PC-3 (cell line): Measurements from ENCODE around the gene IGFBP6. TPM values are rescaled to one million over a fixed set of nuclear protein-coding genes. Genes with fewer than 3 reads are reported as not detected.

Experiments
- ATAC-seq: fragments of 200-7000 bp; cut with Tn5 transposase; 2 replicates; pipeline ENCODE4 v1.9.1; 2020; ENCODE audit warnings: mild to moderate bottlenecking, moderate library complexity
- BruUV-seq: library from RNA; stranded (reverse); fragments of 400-500 nt; replicated peaks from 2 replicates; lab custom pipeline; 2021; lab: Mats Ljungman, UMichigan
- CTCF ChIA-PET: fragments of 300-600 bp; sonication (Branson Sonifier 250); formaldehyde crosslinking; loops from one replicate; lab custom pipeline; 2022; ENCODE audit warnings: antibody characterized with exemption; lab: Charles Lee
- POLR2A ChIA-PET: fragments of 300-600 bp; sonication (Branson Sonifier 250); formaldehyde crosslinking; loops from one replicate; lab custom pipeline; 2022; ENCODE audit warnings: antibody characterized with exemption; ENCODE audit not compliant: unreplicated experiment; lab: Charles Lee
- DNase-seq: peaks from one replicate; pipeline ENCODE4 v3.0.0-alpha.2; 2015
- H2AFZ ChIP-seq: fragments of 300-600 bp; sonication (generic); 2 replicates; pipeline ENCODE4 v1.6.0; 2016; ENCODE audit warnings: antibody characterized with exemption, low read length
- H3F3A ChIP-seq: fragments of 300-600 bp; sonication (generic); one replicate; pipeline ENCODE4 v1.6.0; 2017; ENCODE audit warnings: antibody characterized with exemption, low read length, control low read depth, mild to moderate bottlenecking; ENCODE audit not compliant: unreplicated experiment
- H3K27ac ChIP-seq: fragments of 300-600 bp; sonication (generic); 2 replicates; pipeline ENCODE4 v1.5.1; 2016; ENCODE audit warnings: mild to moderate bottlenecking, low read length
- H3K27me3 ChIP-seq: fragments of 300-600 bp; sonication (generic); 2 replicates; pipeline ENCODE4 v1.6.1; 2016; ENCODE audit warnings: low read length, mixed read lengths
- H3K36me3 ChIP-seq: fragments of 300-600 bp; sonication (generic); 2 replicates; pipeline ENCODE4 v1.6.1; 2016; ENCODE audit warnings: low read depth, mixed run types, low read length, mixed read lengths
- H3K4me1 ChIP-seq: fragments of 300-600 bp; sonication (generic); 2 replicates; pipeline ENCODE4 v1.5.1; 2016; ENCODE audit warnings: low read length; ENCODE audit not compliant: insufficient read depth
- H3K4me2 ChIP-seq: fragments of 300-600 bp; sonication (generic); 2 replicates; pipeline ENCODE4 v1.6.0; 2016; ENCODE audit warnings: low read length
- H3K4me3 ChIP-seq: fragments of 300-600 bp; sonication (generic); 2 replicates; pipeline ENCODE4 v1.5.1; 2016; ENCODE audit warnings: mild to moderate bottlenecking, low read length, mixed read lengths
- H3K79me2 ChIP-seq: fragments of 300-600 bp; sonication (generic); 2 replicates; pipeline ENCODE4 v1.6.1; 2017; ENCODE audit warnings: low read length, mixed read lengths
- H3K9ac ChIP-seq: fragments of 300-600 bp; sonication (generic); 2 replicates; pipeline ENCODE4 v1.6.0; 2016; ENCODE audit warnings: mild to moderate bottlenecking, low read length
- H3K9me2 ChIP-seq: fragments of 300-600 bp; sonication (generic); replicated peaks from 2 replicates; pipeline ENCODE4 v1.6.1; 2016; ENCODE audit warnings: mixed run types, low read length, mixed read lengths
- H3K9me3 ChIP-seq: fragments of 300-600 bp; sonication (generic); 2 replicates; pipeline ENCODE4 v1.6.1; 2016; ENCODE audit warnings: low read length, mixed read lengths
- H4K20me1 ChIP-seq: fragments of 300-600 bp; sonication (generic); 2 replicates; pipeline ENCODE4 v1.6.1; 2016; ENCODE audit warnings: low read length, mixed read lengths
- EZH2 ChIP-seq: fragments of 300-600 bp; sonication (generic); IDR thresholded peaks from one replicate; pipeline ENCODE4 v1.6.1; 2017; ENCODE audit warnings: antibody characterized with exemption, mild to moderate bottlenecking, low read length; ENCODE audit not compliant: unreplicated experiment
- EZH2phosphoT487 ChIP-seq: fragments of 300-600 bp; sonication (generic); IDR thresholded peaks from 2 replicates; pipeline ENCODE4 v1.6.1; 2018; ENCODE audit warnings: mild to moderate bottlenecking, antibody characterized with exemption, low read length, borderline replicate concordance
- intact Hi-C: fragments of 100-400 bp; cut with micrococcal nuclease; formaldehyde crosslinking; loops from 2 replicates; pipeline ENCODE4 v1.9.0; 2023
- total RNA-seq: library from RNA; depleted of rRNA; stranded (reverse); fragments of >200 nt; gene quantifications from 2 replicates; pipeline ENCODE4 v1.2.3, GENCODE V29; 2014
- TF ChIP-seq, protein P1 (sequence below): fragments of 300-600 bp; sonication (generic); conservative IDR thresholded peaks from 2 replicates; pipeline ENCODE4 v1.5.1; 2017; ENCODE audit warnings: antibody characterized with exemption, low read depth, mild to moderate bottlenecking, low read length

IGFBP6 gene
- total RNA-seq, 1 experiment from 2014 or later = 256 TPM

DNA sequence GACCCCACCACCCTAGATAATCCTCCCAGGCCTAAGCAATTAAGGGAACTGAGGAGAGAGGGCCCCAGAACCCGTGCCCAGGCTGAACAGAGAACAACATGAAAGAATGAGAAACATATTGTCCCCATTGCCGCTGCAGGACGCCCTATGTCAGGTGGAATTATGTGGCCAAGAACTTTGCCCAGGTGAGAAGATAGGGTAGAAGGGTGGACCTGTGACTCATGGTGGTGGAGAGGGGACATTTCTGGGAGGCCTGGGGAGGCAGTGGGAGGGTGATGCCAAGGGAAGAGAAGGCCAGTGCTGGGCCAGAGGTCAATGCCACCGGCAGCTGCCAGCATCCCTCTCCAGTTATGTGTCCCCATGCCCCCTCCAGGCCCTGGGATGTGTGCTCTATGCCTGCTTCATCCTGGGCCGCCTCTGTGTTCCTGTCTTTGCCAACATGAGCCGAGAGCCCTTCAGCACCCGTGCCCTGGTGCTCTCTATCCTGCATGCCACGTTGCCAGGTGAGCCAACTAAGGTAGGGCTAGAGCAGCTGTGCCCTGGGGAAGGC is 21.4 kb downstream of the IGFBP6 start:
- Histone ChIP-seq H3K79me2 (no peaks in the 10 kb centered on the region), H3K4me2 (no peak overlapping the region), H3K9ac (no peak overlapping the region), H3F3A (no peaks in the 10 kb centered on the region), H3K27ac (no peak overlapping the region), H3K9me2 (no peaks in the 10 kb centered on the region), H3K4me3 (no peak overlapping the region), H4K20me1 (no peaks in the 10 kb centered on the region), H3K9me3 (no peaks in the 10 kb centered on the region), H2AFZ (no peak overlapping the region), H3K36me3 (no peaks in the 10 kb centered on the region), H3K27me3 (no peaks in the 10 kb centered on the region), H3K4me1 (no peaks in the 10 kb centered on the region)
- ATAC-seq (no peak), DNase-seq (no peak)
- BruUV-seq = no TSS peak
- CTCF ChIA-PET = no interaction called here
- intact Hi-C loops = no loop called here
- POLR2A ChIA-PET = no interaction called here
- TF ChIP-seq EZH2phosphoT487 (no peak), EZH2 (no peak)
- TF ChIP-seq, protein P1, sequence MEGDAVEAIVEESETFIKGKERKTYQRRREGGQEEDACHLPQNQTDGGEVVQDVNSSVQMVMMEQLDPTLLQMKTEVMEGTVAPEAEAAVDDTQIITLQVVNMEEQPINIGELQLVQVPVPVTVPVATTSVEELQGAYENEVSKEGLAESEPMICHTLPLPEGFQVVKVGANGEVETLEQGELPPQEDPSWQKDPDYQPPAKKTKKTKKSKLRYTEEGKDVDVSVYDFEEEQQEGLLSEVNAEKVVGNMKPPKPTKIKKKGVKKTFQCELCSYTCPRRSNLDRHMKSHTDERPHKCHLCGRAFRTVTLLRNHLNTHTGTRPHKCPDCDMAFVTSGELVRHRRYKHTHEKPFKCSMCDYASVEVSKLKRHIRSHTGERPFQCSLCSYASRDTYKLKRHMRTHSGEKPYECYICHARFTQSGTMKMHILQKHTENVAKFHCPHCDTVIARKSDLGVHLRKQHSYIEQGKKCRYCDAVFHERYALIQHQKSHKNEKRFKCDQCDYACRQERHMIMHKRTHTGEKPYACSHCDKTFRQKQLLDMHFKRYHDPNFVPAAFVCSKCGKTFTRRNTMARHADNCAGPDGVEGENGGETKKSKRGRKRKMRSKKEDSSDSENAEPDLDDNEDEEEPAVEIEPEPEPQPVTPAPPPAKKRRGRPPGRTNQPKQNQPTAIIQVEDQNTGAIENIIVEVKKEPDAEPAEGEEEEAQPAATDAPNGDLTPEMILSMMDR = no peak

DNA sequence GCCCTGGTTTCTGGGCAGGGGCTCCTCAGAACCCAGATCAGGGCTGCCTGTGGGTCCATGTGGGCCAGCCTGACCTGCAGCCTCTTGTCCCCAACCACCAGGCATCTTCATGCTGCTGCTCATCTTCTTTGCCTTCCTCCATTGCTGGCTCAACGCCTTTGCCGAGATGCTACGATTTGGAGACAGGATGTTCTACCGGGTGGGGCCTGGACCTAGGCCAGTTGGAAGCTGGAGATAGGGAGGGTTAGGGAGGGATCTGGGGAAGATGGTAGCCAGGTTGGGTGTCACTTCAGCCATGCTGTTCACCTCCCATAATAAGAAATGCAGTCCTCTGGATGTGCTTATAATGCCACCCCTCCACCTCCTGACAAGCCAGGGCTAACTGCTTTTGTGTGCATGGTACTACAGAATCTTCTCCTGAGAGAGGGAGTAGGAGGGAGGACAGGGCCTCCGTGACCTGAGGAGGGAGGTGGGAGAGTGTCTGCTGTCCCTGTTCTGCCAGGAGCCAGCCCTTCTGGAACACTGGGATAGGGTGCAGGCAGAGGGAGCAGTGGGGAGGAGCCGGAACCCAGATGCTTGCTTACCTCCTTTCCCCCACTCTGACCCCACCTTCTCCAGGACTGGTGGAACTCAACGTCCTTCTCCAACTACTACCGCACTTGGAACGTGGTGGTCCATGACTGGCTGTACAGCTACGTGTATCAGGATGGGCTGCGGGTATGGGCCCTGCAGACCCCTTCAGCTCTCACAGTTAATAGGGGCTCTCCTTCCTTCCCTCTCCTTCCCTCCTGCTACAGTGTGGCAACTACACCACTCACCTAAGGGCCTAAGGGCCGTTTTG is 23.4 kb downstream of the IGFBP6 start:
- intact Hi-C loops = no loop called here
- Histone ChIP-seq H2AFZ (no peak overlapping the region), H3K27ac (no peak overlapping the region), H3K9me3 (no peaks in the 10 kb centered on the region), H3K27me3 (no peaks in the 10 kb centered on the region), H3K9me2 (no peaks in the 10 kb centered on the region), H4K20me1 (no peaks in the 10 kb centered on the region), H3K4me1 (no peaks in the 10 kb centered on the region), H3K36me3 (no peaks in the 10 kb centered on the region), H3K4me2 (no peak overlapping the region), H3F3A (no peaks in the 10 kb centered on the region), H3K4me3 (no peak overlapping the region), H3K79me2 (no peaks in the 10 kb centered on the region), H3K9ac (no peak overlapping the region)
- ChIA-PET POLR2A (no interaction called here), CTCF (interaction anchor here (0.5 kb wide), 1 partner anchor 140 kb away, joined by 3 read pairs; no protein-coding TSS in a partner anchor)
- no TSS peak for BruUV-seq
- no peak for TF ChIP-seq EZH2phosphoT487
- TF ChIP-seq, protein P1 = no peak
- no peak for TF ChIP-seq EZH2
- DNase-seq (no peak), ATAC-seq (no peak)

DNA sequence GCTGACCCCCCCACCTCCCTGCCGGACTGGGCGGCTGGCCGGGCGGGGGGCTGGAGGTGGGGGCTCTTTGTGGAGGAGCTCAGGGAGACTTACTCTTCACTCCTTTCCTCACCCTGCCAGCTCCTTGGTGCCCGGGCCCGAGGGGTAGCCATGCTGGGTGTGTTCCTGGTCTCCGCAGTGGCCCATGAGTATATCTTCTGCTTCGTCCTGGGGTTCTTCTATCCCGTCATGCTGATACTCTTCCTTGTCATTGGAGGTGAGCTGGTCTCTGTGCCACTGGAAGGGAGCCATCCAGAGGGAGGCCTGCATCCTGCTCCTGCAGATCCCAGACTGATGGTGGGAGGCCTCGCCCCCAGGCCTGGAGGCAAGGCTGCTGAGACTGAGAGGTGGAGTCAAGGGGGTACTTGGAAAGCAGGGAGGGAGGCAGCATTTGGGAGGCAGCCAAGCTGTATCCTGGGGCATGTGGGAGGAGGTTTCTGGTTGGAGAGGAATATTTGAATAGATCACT is 25.5 kb downstream of the IGFBP6 start:
- no TSS peak for BruUV-seq
- Histone ChIP-seq H3K4me2 (no peak overlapping the region), H4K20me1 (no peaks in the 10 kb centered on the region), H3K4me3 (no peak overlapping the region), H3K9me2 (no peaks in the 10 kb centered on the region), H3K79me2 (no peaks in the 10 kb centered on the region), H3K4me1 (no peaks in the 10 kb centered on the region), H3K27me3 (no peaks in the 10 kb centered on the region), H2AFZ (no peak overlapping the region), H3K9ac (no peak overlapping the region), H3F3A (no peaks in the 10 kb centered on the region), H3K9me3 (no peaks in the 10 kb centered on the region), H3K36me3 (no peaks in the 10 kb centered on the region), H3K27ac (no peak overlapping the region)
- no peak for DNase-seq
- no peak for ATAC-seq
- ChIA-PET CTCF (no interaction called here), POLR2A (no interaction called here)
- TF ChIP-seq EZH2phosphoT487 = no peak
- TF ChIP-seq, protein P1 = no peak
- TF ChIP-seq EZH2 = no peak
- intact Hi-C loops = no loop called here
